HepG2 (cell line): ENCODE data around the gene SSNA1. TPM values are rescaled to one million over a fixed set of nuclear protein-coding genes. Genes with fewer than 3 reads are reported as not detected.

ENCODE experiments used
- CHD4 ChIP-seq: fragments of 200-600 bp; sonication (generic); IDR thresholded peaks from 2 replicates; pipeline ENCODE4 v1.7.0; 2017; ENCODE audit warnings: mild to moderate bottlenecking, low read length, borderline replicate concordance
- CREB1 ChIP-seq, 2 experiments: fragments of 450-650 bp in 1 of 2; IDR thresholded peaks; 2 replicates each; pipeline ENCODE4 v1.6.1; 2016 to 2017; ENCODE audit warnings: control low read depth in 1 of 2, mild to moderate bottlenecking in 1 of 2, missing compliant biosample characterization in 1 of 2, missing genetic modification characterization in 1 of 2
- GZF1 ChIP-seq: sonication (generic); formaldehyde crosslinking; IDR thresholded peaks from 2 replicates; pipeline ENCODE4 v1.5.1; 2020; ENCODE audit warnings: mild to moderate bottlenecking, missing genetic modification reagents
- HMGXB3 ChIP-seq: sonication (generic); formaldehyde crosslinking; IDR thresholded peaks from 2 replicates; pipeline ENCODE4 v1.4.0; 2020; ENCODE audit warnings: missing genetic modification reagents, borderline replicate concordance
- IRF2 ChIP-seq: IDR thresholded peaks from 2 replicates; pipeline ENCODE4 v1.6.1; 2018; ENCODE audit warnings: missing genetic modification reagents, missing compliant biosample characterization
- NR3C1 ChIP-seq: sonication (generic); formaldehyde crosslinking; IDR thresholded peaks from 2 replicates; pipeline ENCODE4 v1.4.0; 2020; ENCODE audit warnings: missing genetic modification reagents
- SALL1 ChIP-seq: sonication (generic); formaldehyde crosslinking; IDR thresholded peaks from 2 replicates; pipeline ENCODE4 v1.8.0; 2022; ENCODE audit warnings: mild to moderate bottlenecking, missing genetic modification reagents
- SMAD1 ChIP-seq: sonication (generic); formaldehyde crosslinking; IDR thresholded peaks from 2 replicates; pipeline ENCODE4 v1.4.0; 2020; ENCODE audit warnings: missing genetic modification reagents, low read depth, mild to moderate bottlenecking, borderline replicate concordance
- ZGPAT ChIP-seq: IDR thresholded peaks from 2 replicates; pipeline ENCODE4 v1.6.1; 2016; ENCODE audit warnings: mild to moderate bottlenecking
- ZNF160 ChIP-seq: sonication (generic); formaldehyde crosslinking; IDR thresholded peaks from 2 replicates; pipeline ENCODE4 v1.8.0; 2022; ENCODE audit warnings: mild to moderate bottlenecking, inconsistent platforms, missing genetic modification reagents
- ZNF205 ChIP-seq: IDR thresholded peaks from 2 replicates; pipeline ENCODE4 v1.6.1; 2018; ENCODE audit warnings: missing biosample characterization, missing genetic modification reagents
- ZNF30 ChIP-seq: sonication (generic); formaldehyde crosslinking; IDR thresholded peaks from 2 replicates; pipeline ENCODE4 v1.5.0; 2020; ENCODE audit warnings: mild to moderate bottlenecking, missing genetic modification reagents
- ZNF547 ChIP-seq: sonication (generic); formaldehyde crosslinking; IDR thresholded peaks from 2 replicates; pipeline ENCODE4 v1.5.1; 2020; ENCODE audit warnings: mild to moderate bottlenecking, missing genetic modification reagents
- ZNF567 ChIP-seq: sonication (generic); formaldehyde crosslinking; IDR thresholded peaks from 2 replicates; pipeline ENCODE4 v1.8.1; 2023; ENCODE audit warnings: mild to moderate bottlenecking, missing genetic modification reagents, borderline replicate concordance
- ZNF709 ChIP-seq: sonication (generic); formaldehyde crosslinking; IDR thresholded peaks from 2 replicates; pipeline ENCODE4 v1.5.0; 2020; ENCODE audit warnings: mild to moderate bottlenecking, missing genetic modification reagents
- ZNF746 ChIP-seq: sonication (generic); formaldehyde crosslinking; IDR thresholded peaks from 2 replicates; pipeline ENCODE4 v1.8.0; 2022; ENCODE audit warnings: mild to moderate bottlenecking, missing genetic modification reagents
- polyA plus RNA-seq, 8 experiments: library from polyadenylated mRNA; depleted of rRNA in 3 of 8; stranded (reverse) in 7 of 8; unstranded in 1 of 8; fragments of >200 nt; fragmentation: Illumina TruSeq in 4 of 8; extraction: Trizol in 4 of 8; gene quantifications; 2 replicates each; pipeline versions ENCODE4 v1.2.1 to v1.2.3, GENCODE V29; 2011 to 2016; ENCODE audit warnings: low read depth in 4 of 8, missing spikeins in 1 of 8, mixed read lengths in 1 of 8; ENCODE audit not compliant: insufficient read depth in 1 of 8
- total RNA-seq, 5 experiments: library from RNA; depleted of rRNA; stranded (reverse); fragments of >200 nt; fragmentation: Illumina TruSeq; extraction: Trizol; gene quantifications; 2 replicates each; pipeline ENCODE4 v1.2.3, GENCODE V29; 2016; ENCODE audit warnings: low read depth in 1 of 5
- TF ChIP-seq, protein P1 (sequence below): sonication (generic); formaldehyde crosslinking; IDR thresholded peaks from 2 replicates; pipeline ENCODE4 v1.9.0; 2021; ENCODE audit warnings: missing genetic modification reagents, borderline replicate concordance
- TF ChIP-seq, protein P2 (sequence below): sonication (generic); formaldehyde crosslinking; IDR thresholded peaks from 2 replicates; pipeline ENCODE4 v1.4.0; 2020; ENCODE audit warnings: low read depth, mild to moderate bottlenecking, missing genetic modification reagents
- TF ChIP-seq, protein P3 (sequence below): sonication (generic); formaldehyde crosslinking; IDR thresholded peaks from 2 replicates; pipeline ENCODE4 v1.8.0; 2022; ENCODE audit warnings: missing genetic modification reagents, mild to moderate bottlenecking, moderate library complexity, borderline replicate concordance

The SSNA1 gene
- total and polyA plus RNA-seq, 2 of the 13 experiments (the other 11 are each of a cell fraction or from before 2014, with no cell fraction given) = 35.9 to 49.4 TPM

DNA sequence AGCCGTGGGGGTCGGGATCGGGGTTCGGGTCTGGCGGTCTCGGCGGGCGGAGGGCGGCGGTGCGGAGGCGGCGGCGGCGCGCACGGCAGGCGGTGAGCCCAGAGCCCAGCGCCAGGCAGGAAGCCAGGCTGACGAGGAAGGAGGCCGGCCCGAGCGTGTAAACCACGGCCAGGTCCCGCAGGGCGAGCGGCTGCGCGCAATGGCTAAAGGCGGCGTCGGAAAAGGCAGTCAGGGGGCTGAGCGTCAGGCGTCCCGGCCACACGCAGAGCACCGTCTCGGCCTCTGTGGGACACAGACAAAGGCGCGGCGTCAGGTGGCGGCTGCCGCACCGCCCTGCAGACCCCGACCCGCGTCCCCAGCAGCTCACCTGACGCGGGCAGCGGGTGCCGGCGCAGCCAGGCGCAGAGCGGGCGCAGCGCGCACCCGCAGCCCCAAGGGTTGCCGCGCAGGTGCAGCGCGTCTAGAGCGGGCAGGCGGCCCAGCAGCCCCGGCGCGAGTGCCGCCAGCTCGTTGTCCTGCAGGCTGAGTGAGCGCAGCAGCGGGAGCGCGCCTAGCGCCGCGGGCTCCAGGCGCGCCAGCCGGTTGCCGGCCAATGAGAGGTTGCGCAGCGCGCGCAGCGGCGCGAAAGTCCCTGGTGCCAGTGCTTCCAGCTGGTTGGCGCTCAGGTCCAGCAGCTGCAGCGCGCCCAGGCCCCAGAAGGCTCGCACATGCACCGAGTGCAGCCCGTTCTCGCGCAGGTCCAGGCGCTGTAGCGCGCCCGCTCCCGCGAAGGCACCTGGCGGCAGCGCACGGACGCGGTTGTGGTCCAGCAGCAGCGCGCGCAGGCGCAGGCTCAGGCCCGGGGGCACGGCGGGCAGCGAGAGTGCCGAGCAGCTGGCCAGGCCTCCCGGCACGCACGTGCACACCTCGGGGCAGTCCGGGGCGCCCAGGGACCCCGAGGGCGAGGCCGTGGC lies 19.3 kb upstream of the SSNA1 start (continued):
- TF ChIP-seq, protein P1, sequence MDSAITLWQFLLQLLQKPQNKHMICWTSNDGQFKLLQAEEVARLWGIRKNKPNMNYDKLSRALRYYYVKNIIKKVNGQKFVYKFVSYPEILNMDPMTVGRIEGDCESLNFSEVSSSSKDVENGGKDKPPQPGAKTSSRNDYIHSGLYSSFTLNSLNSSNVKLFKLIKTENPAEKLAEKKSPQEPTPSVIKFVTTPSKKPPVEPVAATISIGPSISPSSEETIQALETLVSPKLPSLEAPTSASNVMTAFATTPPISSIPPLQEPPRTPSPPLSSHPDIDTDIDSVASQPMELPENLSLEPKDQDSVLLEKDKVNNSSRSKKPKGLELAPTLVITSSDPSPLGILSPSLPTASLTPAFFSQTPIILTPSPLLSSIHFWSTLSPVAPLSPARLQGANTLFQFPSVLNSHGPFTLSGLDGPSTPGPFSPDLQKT (CRISPR knock-in tag) = no peak
- TF ChIP-seq ZNF567 = no peak
- no peak for TF ChIP-seq ZNF160 (CRISPR knock-in tag)
- no peak for TF ChIP-seq ZGPAT (CRISPR knock-in tag)
- no peak for TF ChIP-seq GZF1 (CRISPR knock-in tag)
- TF ChIP-seq SALL1 (CRISPR knock-in tag) = peak; percentile 40; the same call in 1 of the 2 replicates
- TF ChIP-seq NR3C1 (CRISPR knock-in tag) = no peak
- no peak for TF ChIP-seq ZNF709 (CRISPR knock-in tag)
- TF ChIP-seq CREB1 (IDR thresholded peaks at IDR 0.05) = no peak
- TF ChIP-seq CREB1 (CRISPR knock-in tag; IDR thresholded peaks at IDR 0.05) = no peak
- TF ChIP-seq, protein P2, sequence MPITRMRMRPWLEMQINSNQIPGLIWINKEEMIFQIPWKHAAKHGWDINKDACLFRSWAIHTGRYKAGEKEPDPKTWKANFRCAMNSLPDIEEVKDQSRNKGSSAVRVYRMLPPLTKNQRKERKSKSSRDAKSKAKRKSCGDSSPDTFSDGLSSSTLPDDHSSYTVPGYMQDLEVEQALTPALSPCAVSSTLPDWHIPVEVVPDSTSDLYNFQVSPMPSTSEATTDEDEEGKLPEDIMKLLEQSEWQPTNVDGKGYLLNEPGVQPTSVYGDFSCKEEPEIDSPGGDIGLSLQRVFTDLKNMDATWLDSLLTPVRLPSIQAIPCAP (CRISPR knock-in tag) = no peak
- TF ChIP-seq IRF2 (CRISPR knock-in tag) = no peak
- no peak for TF ChIP-seq ZNF30 (CRISPR knock-in tag)
- TF ChIP-seq ZNF746 = no peak
- no peak for TF ChIP-seq ZNF547 (CRISPR knock-in tag)
- no peak for TF ChIP-seq HMGXB3 (CRISPR knock-in tag)
- TF ChIP-seq, protein P3, sequence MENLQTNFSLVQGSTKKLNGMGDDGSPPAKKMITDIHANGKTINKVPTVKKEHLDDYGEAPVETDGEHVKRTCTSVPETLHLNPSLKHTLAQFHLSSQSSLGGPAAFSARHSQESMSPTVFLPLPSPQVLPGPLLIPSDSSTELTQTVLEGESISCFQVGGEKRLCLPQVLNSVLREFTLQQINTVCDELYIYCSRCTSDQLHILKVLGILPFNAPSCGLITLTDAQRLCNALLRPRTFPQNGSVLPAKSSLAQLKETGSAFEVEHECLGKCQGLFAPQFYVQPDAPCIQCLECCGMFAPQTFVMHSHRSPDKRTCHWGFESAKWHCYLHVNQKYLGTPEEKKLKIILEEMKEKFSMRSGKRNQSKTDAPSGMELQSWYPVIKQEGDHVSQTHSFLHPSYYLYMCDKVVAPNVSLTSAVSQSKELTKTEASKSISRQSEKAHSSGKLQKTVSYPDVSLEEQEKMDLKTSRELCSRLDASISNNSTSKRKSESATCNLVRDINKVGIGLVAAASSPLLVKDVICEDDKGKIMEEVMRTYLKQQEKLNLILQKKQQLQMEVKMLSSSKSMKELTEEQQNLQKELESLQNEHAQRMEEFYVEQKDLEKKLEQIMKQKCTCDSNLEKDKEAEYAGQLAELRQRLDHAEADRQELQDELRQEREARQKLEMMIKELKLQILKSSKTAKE (CRISPR knock-in tag) = no peak
- TF ChIP-seq ZNF205 (CRISPR knock-in tag) = no peak
- no peak for TF ChIP-seq SMAD1 (CRISPR knock-in tag)
- TF ChIP-seq CHD4 = no peak
